ENCODE results near the gene THYN1.

The THYN1 gene

GRCh38 chr11:134248910-134249480 is 4.2 kb downstream of the THYN1 start:
- DNase-seq (ENCODE audit: low read depth) = no peak

GRCh38 chr11:134246678-134247077 is 6.5 kb downstream of the THYN1 start:
- no peak for DNase-seq (ENCODE audit: low read depth)

GRCh38 chr11:134246100-134246499 is 7.1 kb downstream of the THYN1 start:
- no peak for DNase-seq (ENCODE audit: low read depth)

- no peak for DNase-seq (ENCODE audit: low read depth)
These were observed 7.7 kb downstream of the THYN1 start for GRCh38 chr11:134245434-134245833.

GRCh38 chr11:134244593-134244992 is 8.6 kb downstream of the THYN1 start:
- DNase-seq (ENCODE audit: low read depth) = no peak

GRCh38 chr11:134243913-134244312 is 9.2 kb downstream of the THYN1 start:
- DNase-seq (ENCODE audit: low read depth) = no peak

- no peak for DNase-seq (ENCODE audit: low read depth)
These were observed 10.8 kb downstream of the THYN1 start for GRCh38 chr11:134242376-134242775.

- DNase-seq (ENCODE audit: low read depth) = no peak
These were observed 12.6 kb downstream of the THYN1 start for GRCh38 chr11:134240592-134240991.

GRCh38 chr11:134238956-134239355 is 14.2 kb downstream of the THYN1 start:
- no peak for DNase-seq (ENCODE audit: low read depth)

- no peak for DNase-seq (ENCODE audit: low read depth)
These were observed 15.6 kb downstream of the THYN1 start for GRCh38 chr11:134237557-134237922.

- DNase-seq (ENCODE audit: low read depth) = no peak
These were observed 16.2 kb downstream of the THYN1 start for GRCh38 chr11:134236834-134237556.

GRCh38 chr11:134235399-134235798 is 17.8 kb downstream of the THYN1 start:
- no peak for DNase-seq (ENCODE audit: low read depth)

GRCh38 chr11:134233729-134234179 is 19.4 kb downstream of the THYN1 start:
- DNase-seq (ENCODE audit: low read depth) = no peak

- no peak for DNase-seq (ENCODE audit: low read depth)
These were observed 21.0 kb downstream of the THYN1 start for GRCh38 chr11:134231958-134232659.

GRCh38 chr11:134230339-134230738 is 22.8 kb downstream of the THYN1 start:
- DNase-seq (ENCODE audit: low read depth) = no peak

- DNase-seq (ENCODE audit: low read depth) = no peak
These were observed 23.9 kb downstream of the THYN1 start for GRCh38 chr11:134229126-134229790.

GRCh38 chr11:134228625-134229024 is 24.5 kb downstream of the THYN1 start:
- peak; percentile 12 for DNase-seq (ENCODE audit: low read depth)

- DNase-seq (ENCODE audit: low read depth) = no peak
These were observed 26.3 kb downstream of the THYN1 start for GRCh38 chr11:134226806-134227325.

- DNase-seq (ENCODE audit: low read depth) = peak; percentile 60
These were observed 28.2 kb downstream of the THYN1 start for GRCh38 chr11:134224710-134225664.

GRCh38 chr11:134223836-134224709 is 29.1 kb downstream of the THYN1 start, which contains the start of the genes NCAPD3 and VPS26B:
NCAPD3 (minus strand) TSS chr11:134223967; CDS start chr11:134223926, 41 bp downstream.
VPS26B (plus strand) TSS chr11:134224671; CDS start chr11:134225123, 452 bp downstream.
- DNase-seq (ENCODE audit: low read depth) = peak; percentile 93
